GM23248 (cell line): Measurements from ENCODE around the gene PKHD1.

Source experiments
- EZH2 ChIP-seq: fragments of 200-600 bp; sonication (generic); IDR thresholded peaks from 2 replicates; pipeline ENCODE4 v1.6.1; 2018; ENCODE audit warnings: antibody characterized with exemption, mild to moderate bottlenecking; ENCODE audit not compliant: insufficient read depth, poor library complexity, severe bottlenecking
- EZH2phosphoT487 ChIP-seq: fragments of 200-600 bp; sonication (generic); IDR thresholded peaks from 2 replicates; pipeline ENCODE4 v1.6.1; 2018; ENCODE audit warnings: antibody characterized with exemption, moderate library complexity, mild to moderate bottlenecking, low read depth; ENCODE audit not compliant: insufficient read depth

DNA sequence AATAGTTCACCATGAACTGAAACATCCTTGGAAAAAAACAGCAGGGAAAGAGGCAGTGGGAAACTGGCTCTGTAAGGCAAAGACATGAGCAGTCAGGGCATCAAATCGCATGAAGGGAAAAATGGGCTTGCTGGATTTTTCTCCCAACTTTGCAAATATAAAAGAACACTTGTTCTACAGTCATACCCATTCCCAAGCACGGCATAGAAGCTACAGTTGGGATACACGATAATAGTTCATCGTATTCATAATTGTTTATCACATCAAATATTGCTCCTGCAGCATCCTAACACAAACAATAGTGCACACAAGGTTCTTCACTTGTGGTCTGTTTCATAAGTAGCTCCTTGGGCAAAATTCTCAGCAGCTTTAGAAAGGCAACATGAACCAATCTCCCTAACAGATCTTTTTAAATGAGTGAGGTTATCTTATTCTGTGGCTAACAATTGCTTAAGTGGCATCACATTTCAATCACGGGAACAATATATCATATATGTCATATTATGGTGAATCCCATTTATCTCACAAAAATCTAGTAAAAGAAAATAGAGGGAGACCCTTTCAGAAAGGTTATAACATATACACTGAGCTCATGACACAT is 243.9 kb downstream of the PKHD1 start:
- TF ChIP-seq EZH2, result no peak
- TF ChIP-seq EZH2phosphoT487, result no peak
